Breast epithelium (tissue), 3 donors: ENCODE measurements around the gene C17orf113.

Experiments
- POLR2A ChIP-seq: fragments of 450-650 bp; IDR thresholded peaks from one replicate; pipeline ENCODE4 v1.6.1; 2016; ENCODE audit warnings: antibody characterized with exemption, mild to moderate bottlenecking, moderate library complexity
- POLR2AphosphoS5 ChIP-seq, 3 donors: sonication (generic); formaldehyde crosslinking; IDR thresholded peaks; one replicate each; pipeline ENCODE4 v1.6.1; 2017; ENCODE audit warnings: antibody characterized with exemption in 3 of 3

- TF ChIP-seq POLR2AphosphoS5 (IDR thresholded peaks at IDR 0.05): no peak
- no peak for TF ChIP-seq POLR2A
Observed at GRCh38 chr17:42002175-42002791, 48.1 kb downstream of the C17orf113 start.
